HUES6 (cell line): ENCODE results near the gene DGKQ.

Source experiments
- H3K27ac ChIP-seq: 2 replicates; pipeline ENCODE4 v1.7.0; 2013; ENCODE audit warnings: low read depth, mild to moderate bottlenecking, low read length, inconsistent platforms
- H3K27me3 ChIP-seq: 2 replicates; pipeline ENCODE4 v1.6.1; 2013; ENCODE audit warnings: low read length; ENCODE audit not compliant: control insufficient read depth, insufficient read depth
- H3K36me3 ChIP-seq: 2 replicates; pipeline ENCODE4 v1.6.1; 2013; ENCODE audit warnings: low read length; ENCODE audit not compliant: control insufficient read depth, insufficient read depth
- H3K4me1 ChIP-seq: 2 replicates; pipeline ENCODE4 v1.6.1; 2013; ENCODE audit warnings: low read length; ENCODE audit not compliant: control insufficient read depth, insufficient read depth
- H3K4me3 ChIP-seq: 2 replicates; pipeline ENCODE4 v1.5.1; 2013; ENCODE audit warnings: low read depth, low read length
- H3K9ac ChIP-seq: one replicate; pipeline ENCODE4 v1.6.1; 2013; ENCODE audit warnings: mild to moderate bottlenecking, low read length
- H3K9me3 ChIP-seq: 2 replicates; pipeline ENCODE4 v1.6.1; 2013; ENCODE audit warnings: low read depth, low read length; ENCODE audit not compliant: control insufficient read depth, insufficient read depth

Gene DGKQ

DNA sequence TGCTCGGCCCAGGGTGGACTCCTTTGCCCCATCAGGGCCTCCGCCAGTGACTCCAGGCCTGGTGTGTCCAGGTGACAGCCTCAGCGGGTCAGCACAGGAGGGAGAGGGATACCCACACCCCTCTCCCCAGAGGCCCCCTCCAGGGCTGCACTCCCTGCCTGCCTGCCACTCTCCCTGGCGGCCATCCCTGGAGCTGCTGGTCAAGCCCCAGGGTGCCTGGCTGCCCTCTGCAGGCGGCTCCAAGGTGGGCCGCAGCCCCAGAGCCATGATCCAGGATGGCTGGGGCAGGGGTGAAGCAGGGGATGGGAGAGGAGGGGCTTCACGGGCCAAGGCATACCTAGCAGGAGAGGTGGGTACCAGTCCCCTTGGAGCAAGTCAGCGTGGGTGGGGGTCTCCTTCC lies 41.8 kb upstream of the DGKQ start:
- Histone ChIP-seq H3K4me1 (peaks cover 34% of the 10 kb centered on the region), H3K36me3 (no peaks in the 10 kb centered on the region), H3K9ac (no peak overlapping the region), H3K9me3 (no peaks in the 10 kb centered on the region), H3K27ac (no peak overlapping the region; the same call in 1 of the 2 replicates), H3K4me3 (no peak overlapping the region), H3K27me3 (peaks cover 30% of the 10 kb centered on the region)

DNA sequence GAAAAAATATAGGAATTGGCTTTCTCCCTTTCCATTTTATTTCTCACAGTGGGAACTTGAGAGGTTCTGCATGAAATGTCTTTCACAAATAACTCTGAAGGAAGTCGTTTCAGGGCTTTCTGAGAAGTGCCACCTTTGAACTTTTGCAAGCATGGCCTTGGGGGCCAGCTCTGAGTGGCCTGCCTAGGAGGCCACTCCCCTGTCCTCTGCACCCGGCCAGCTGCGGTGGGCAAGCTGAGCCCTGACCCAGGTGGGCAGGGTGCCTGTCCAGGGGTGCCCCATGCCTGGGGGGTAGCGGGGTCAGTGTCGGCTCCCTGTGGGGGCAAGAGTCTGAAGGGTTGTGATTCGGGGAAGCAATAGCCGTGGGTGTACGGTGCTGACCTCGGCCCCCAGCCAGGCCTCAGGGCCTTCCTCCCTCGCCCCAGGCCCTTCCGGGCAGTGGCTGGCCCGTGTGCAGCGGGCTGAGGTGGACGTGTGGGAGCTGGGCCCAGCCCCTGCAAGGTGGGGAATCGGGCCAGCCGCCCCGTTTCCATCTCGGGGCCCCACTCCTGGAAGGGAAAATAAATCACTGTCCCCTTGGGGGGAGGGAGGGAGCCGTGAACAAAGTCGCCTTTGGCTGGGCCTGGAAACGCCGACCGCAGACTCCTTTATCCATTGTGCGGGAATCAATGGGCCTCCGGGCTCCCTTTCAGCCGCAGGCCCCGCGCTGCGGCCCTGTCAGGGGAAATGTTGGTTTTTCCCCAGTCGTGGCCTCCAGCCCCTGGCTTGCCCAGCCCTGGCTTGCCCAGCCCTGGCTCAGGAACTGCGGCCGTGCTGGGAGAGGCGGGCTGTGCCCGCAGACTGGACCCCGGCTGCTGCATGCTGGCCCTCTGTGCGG lies 41.2 kb upstream of the DGKQ start:
- Histone ChIP-seq H3K4me1 (peaks cover 31% of the 10 kb centered on the region), H3K27ac (no peak overlapping the region; the same call in 1 of the 2 replicates), H3K4me3 (no peak overlapping the region)

DNA sequence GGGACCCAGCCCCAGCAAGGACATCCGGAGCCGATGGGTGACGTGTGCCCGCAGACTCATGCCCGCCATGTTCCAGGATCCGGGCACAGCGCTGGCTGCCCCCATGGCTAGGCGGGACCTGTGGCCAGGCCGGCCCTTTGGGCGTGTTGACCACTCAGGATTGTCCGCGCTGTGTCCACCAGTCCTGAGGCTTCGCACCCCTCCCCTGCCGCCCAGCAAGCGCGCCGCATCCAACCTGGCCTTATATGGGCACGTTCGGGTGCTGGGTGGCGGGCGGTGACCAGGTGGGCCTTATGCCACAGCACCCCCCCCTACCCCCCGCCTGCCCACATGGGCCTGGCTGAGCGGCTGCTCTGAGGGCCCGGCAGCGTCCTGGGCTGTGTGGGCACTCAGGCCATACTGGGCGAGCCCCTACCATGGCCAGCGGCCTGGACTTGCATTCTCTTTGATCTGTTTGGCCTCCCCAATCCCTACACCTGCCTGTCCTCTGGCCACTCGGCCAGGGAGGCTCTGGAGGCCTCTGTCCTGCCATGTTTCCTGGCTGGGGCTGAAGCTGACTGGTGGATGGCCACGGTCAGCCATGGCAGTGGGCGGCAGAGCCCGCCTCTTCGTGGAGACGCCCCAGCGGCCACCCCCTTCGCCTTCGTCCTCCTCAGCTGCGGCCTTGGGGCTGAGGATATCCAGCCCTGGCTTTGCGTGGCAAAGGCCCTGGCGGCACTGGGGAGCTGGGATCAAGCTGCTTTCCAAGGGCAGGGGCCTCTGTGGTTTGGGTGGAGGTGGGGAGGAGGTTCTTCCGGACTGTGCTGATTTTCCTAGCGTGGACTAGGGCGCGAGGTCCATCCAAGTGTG lies 40.1 kb upstream of the DGKQ start:
- Histone ChIP-seq H3K9ac (peak overlapping the region; percentile 5), H3K27ac (no peak overlapping the region), H3K36me3 (no peaks in the 10 kb centered on the region), H3K4me1 (peaks cover 26% of the 10 kb centered on the region), H3K4me3 (no peak overlapping the region), H3K27me3 (peaks cover 44% of the 10 kb centered on the region), H3K9me3 (no peaks in the 10 kb centered on the region)

More for the DNA sequence above, 41.2 kb upstream of the DGKQ start:
- Histone ChIP-seq H3K27me3 (peaks cover 35% of the 10 kb centered on the region), H3K9me3 (no peaks in the 10 kb centered on the region), H3K36me3 (no peaks in the 10 kb centered on the region), H3K9ac (no peak overlapping the region)

DNA sequence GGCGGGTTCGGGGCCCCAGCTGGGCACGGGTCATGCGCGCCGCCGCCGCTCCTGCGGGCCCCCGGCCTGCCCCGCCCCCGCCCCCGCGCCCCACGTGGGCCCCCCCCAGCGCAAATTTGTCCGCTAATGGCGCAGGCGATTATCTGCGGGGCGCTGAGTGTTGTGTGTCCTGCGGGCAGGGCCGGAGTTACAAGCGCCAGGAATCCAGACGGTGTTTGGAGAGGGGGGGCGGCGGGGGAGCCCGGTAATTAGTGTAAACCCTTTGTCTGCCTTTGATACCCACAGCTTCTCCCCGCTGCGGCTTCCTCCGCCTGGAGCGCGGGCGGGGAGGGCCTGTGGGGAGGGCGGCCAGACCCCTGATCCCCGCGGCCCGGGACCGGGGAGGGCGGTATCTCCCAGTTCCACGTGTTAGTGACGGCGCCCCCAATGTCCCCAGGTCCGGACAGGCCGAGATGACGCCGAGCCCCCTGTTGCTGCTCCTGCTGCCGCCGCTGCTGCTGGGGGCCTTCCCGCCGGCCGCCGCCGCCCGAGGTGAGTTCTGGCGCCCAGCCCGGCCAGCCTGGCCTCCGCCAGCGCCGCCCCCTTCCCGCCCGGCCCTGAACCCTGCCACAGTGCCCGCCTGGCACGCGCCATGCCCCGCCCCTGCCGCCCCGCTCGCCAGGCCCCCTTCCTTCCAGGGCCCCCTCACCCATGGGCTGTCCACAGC lies 38.8 kb upstream of the DGKQ start:
- Histone ChIP-seq H3K4me3 (peak overlapping the region; percentile 60), H3K9me3 (no peaks in the 10 kb centered on the region), H3K36me3 (no peaks in the 10 kb centered on the region), H3K27me3 (peaks cover 57% of the 10 kb centered on the region), H3K27ac (no peak overlapping the region), H3K4me1 (peaks cover 19% of the 10 kb centered on the region), H3K9ac (peak overlapping the region; percentile 12)

DNA sequence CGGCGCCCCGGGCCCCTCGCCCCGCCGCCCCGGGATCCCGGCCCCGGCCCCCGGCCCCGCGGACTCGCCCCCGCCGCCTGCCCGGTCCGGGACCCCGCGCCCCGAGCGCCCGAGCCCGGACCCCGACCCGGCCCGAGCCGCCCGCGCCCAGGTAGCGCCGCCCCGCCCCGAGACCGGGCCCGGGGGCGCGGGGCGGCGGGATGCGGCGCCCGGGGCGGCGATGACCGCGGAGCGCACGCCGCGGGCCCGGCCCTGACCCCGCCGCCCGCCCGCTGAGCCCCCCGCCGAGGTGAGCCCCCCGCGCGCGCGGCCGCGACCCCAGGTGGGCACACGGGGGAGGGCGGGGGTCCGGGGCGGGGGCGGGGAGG lies 38.3 kb upstream of the DGKQ start:
- Histone ChIP-seq H3K4me3 (no peak overlapping the region), H3K9ac (no peak overlapping the region), H3K27ac (no peak overlapping the region)

DNA sequence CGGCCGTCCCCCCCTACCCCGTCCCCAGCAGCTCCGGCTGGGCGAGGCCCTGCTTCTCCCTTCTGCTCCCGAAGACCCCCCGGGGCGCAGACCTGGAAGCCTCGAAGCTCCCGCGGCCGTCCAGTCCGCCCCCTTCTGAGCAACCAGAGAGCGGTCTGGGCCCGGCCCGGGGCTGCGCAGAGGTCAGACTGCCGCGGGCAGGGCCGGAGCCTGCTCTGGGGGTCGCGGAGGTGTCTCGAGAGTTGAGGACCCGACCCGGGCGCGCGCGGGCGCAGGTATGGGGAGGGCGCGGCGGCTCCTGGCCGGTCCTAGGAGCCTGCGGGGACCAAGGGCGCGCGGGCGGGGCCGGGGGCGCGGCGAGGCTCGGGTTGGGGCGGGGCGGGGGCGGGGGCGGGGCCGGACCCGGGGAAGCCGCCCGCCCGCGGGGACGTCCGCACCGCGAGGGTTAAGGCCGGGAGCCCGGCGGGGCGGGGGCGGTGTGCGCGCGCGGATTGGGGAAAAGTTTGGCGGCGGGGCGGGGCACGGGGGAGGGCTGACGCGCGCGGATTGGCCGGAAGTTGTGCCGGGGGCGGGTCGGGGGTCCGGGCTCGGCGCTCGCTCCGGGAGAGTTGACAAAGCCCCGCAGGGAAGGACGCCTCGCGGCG lies 37.8 kb upstream of the DGKQ start, which contains the start of gene FGFRL1:
Gene FGFRL1 (plus strand): TSS at position 605 of the 644 bp plus-strand sequence. CDS start 860 bp downstream, outside the sequence.
- Histone ChIP-seq H3K4me1 (peaks cover 19% of the 10 kb centered on the region), H3K9ac (peak within 1 kb of the TSS; percentile 12), H3K4me3 (peak within 1 kb of the TSS; percentile 77), H3K36me3 (no peaks in the 10 kb centered on the region), H3K27ac (no peak within 1 kb of the TSS), H3K9me3 (peaks cover 3% of the 10 kb centered on the region; the same call in 1 of the 2 replicates), H3K27me3 (peaks cover 67% of the 10 kb centered on the region)

More for the DNA sequence above, 38.3 kb upstream of the DGKQ start:
- peaks cover 3% of the 10 kb centered on the region; the same call in 1 of the 2 replicates for H3K9me3 ChIP-seq
- H3K4me1 ChIP-seq: peaks cover 19% of the 10 kb centered on the region
- H3K27me3 ChIP-seq: peaks cover 62% of the 10 kb centered on the region
- H3K36me3 ChIP-seq: no peaks in the 10 kb centered on the region

DNA sequence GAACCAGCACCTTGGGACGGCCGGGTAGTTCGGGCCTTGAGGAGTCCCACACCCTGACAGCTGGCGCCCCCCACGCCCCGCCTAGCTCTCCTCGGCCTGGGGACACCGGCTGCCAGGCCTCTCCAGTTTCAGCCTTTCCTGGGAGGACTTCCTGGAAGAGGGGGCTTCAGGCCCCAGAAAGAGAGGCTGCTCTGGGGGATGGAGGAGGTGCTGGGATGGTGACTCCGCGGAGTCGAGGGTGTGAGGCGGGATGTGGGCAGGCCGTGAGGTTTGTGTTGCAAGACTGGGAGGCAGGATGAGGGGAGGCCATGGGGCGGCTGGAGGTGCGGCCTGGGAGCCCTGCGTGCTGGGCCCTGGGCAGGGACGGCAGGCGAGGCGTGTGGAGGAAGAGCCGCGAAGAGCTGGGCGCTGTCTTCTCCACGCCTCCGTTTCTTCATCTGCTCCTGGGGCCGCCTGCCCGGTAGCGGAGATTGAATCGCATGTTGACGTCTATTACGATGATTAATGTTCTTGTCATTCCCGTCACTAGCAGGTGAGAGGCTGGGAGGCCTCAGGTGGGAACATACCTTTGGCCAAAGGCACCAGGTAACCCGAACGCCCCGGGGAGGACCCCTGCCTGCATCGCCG lies 37.1 kb upstream of the DGKQ start:
- Histone ChIP-seq H3K4me1 (peaks cover 19% of the 10 kb centered on the region), H3K9ac (no peak overlapping the region), H3K27me3 (peaks cover 73% of the 10 kb centered on the region), H3K27ac (no peak overlapping the region), H3K36me3 (no peaks in the 10 kb centered on the region), H3K4me3 (peak overlapping the region; percentile 77), H3K9me3 (peaks cover 3% of the 10 kb centered on the region; the same call in 1 of the 2 replicates)

DNA sequence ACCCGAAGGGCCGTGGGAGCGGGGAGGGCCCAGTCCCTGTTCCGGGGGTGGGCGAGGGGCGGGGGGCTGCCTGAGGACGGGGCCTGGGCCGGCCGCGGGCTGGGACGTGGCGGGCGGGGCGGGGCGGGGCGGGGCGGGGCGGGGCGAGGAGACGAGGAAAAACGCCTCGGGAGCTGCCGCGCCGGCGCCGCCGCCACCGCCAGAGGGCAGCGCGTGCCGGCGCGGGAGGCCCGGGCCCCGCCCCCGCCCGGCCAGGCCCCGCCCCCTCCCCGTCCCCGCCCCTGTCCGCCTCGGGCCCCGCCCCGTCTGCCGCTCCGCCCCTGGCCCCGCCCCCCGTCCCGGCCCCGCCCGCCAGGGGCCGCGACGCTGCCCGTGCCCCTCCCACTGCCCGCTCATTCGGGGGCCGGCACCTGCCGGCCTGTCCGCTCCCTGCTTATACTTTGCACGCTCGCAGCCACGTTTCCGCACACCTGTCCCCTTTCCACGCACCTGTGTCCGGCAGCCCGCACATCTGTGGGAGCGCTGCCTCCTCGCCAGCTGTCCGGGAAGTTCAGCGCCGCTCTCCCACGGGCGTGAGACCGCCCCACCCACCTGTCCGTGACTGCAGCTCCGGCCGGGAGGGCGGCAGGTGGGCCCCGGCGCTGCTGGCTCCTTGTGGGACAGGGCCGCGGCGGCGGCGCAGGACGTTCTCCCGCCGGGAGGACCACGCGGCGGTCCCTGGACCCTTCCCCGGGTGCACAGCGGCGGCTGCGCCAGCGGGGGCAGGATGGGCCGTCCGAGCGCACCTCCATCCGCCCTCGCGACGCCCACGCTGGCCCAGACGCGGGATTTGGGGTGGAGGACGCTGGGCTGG lies 36.4 kb upstream of the DGKQ start:
- Histone ChIP-seq H3K27me3 (peaks cover 80% of the 10 kb centered on the region), H3K36me3 (no peaks in the 10 kb centered on the region), H3K9ac (peak overlapping the region; percentile 33), H3K27ac (no peak overlapping the region), H3K4me1 (peaks cover 15% of the 10 kb centered on the region), H3K9me3 (peaks cover 3% of the 10 kb centered on the region; the same call in 1 of the 2 replicates), H3K4me3 (peak overlapping the region; percentile 77)

DNA sequence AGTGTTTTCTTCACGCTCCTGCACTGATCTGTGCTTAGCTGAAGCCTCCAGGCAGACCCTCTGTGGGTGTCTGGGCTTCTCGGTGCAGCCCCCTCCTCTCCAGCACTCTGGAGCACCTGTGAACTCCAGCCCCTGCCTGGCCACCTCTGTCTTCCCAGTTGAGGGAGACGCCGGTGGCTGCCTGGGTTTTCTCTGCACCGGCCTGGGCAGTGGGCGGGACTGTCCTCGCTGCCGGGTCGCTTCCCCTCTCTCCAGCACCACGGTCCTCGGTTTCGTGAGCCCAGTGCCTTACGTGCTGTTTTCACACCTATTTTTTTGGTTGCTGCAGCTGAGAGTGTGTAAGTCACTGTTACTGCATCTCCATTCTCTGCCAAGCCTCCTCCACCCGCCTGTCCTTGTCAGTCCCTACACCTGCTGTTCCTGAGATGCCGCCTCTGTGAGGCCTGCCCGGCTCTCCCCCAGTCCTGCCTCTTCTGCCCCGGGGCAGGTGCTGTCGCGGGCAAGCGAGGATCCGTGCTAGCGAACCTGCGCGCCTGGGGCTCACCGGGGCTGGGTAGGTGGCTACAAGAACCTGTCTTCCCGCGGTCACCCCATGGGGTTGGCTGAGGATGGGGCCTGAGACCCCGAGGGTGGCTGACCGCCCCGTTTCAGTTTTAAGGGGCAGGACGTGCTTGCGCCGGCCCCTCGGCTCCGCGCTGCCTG lies 35.6 kb upstream of the DGKQ start:
- H3K4me1 ChIP-seq: peaks cover 15% of the 10 kb centered on the region
- peaks cover 83% of the 10 kb centered on the region for H3K27me3 ChIP-seq
- peak overlapping the region; percentile 16 for H3K9ac ChIP-seq
- H3K4me3 ChIP-seq: peak overlapping the region; percentile 41
- H3K36me3 ChIP-seq: no peaks in the 10 kb centered on the region
- H3K9me3 ChIP-seq: peaks cover 3% of the 10 kb centered on the region; the same call in 1 of the 2 replicates
- no peak overlapping the region for H3K27ac ChIP-seq
